Thyroid gland (tissue), 4 donors: ENCODE measurements around the gene IL31. TPM values are rescaled to one million over a fixed set of nuclear protein-coding genes. Genes with fewer than 3 reads are reported as not detected.

Source experiments
- DNase-seq, 2 donors: peaks; one replicate each; pipeline ENCODE4 v3.0.0-alpha.2; 2019
- H3K27ac ChIP-seq, 3 donors: fragments of 200-600 bp; sonication (generic); 1 replicate in 2 of 3; 2 replicates in 1 of 3; pipeline ENCODE4 v1.5.1; 2016 to 2019; ENCODE audit warnings: mild to moderate bottlenecking in 1 of 3, moderate library complexity in 1 of 3
- H3K27me3 ChIP-seq: fragments of 200-600 bp; sonication (generic); one replicate; pipeline ENCODE4 v1.5.1; 2019
- H3K36me3 ChIP-seq, 2 donors: fragments of 200-600 bp; sonication (generic); one replicate each; pipeline ENCODE4 v1.5.1; 2016 to 2019
- H3K4me1 ChIP-seq, 2 donors: fragments of 200-600 bp; sonication (generic); one replicate each; pipeline ENCODE4 v1.5.1; 2017 to 2019
- H3K4me3 ChIP-seq, 3 donors: fragments of 200-600 bp; sonication (generic); replicated peaks in 1 of 3; 1 replicate in 2 of 3; 2 replicates in 1 of 3; pipeline ENCODE4 v1.5.1; 2016; ENCODE audit warnings: mild to moderate bottlenecking in 1 of 3
- H3K9me3 ChIP-seq: fragments of 200-600 bp; sonication (generic); one replicate; pipeline ENCODE4 v1.5.1; 2017
- POLR2A ChIP-seq, 2 donors: fragments of 450-650 bp; IDR thresholded peaks; one replicate each; pipeline ENCODE4 v1.6.1; 2017; ENCODE audit warnings: antibody characterized with exemption in 2 of 2, mild to moderate bottlenecking in 2 of 2, moderate library complexity in 1 of 2
- WGBS, 2 donors: methylation state at CpG; one replicate each; pipeline ENCODE4 v1.1.5; 2017; 5-methylcytosine and 5-hydroxymethylcytosine counted together
- intact Hi-C: fragments of 100-400 bp; cut with DNase I; formaldehyde crosslinking; loops from one replicate; pipeline ENCODE4 v1.15.1; 2023
- total RNA-seq, 4 donors: library from RNA; depleted of rRNA; stranded (reverse); fragments of >200 nt; gene quantifications; one replicate each; pipeline ENCODE4 v1.2.3, GENCODE V29; 2016
- TF ChIP-seq, protein P1 (sequence below), 6 experiments: fragments of 200-600 bp in 3 of 6; fragments of 450-650 bp in 3 of 6; sonication (generic) in 3 of 6; IDR thresholded peaks; one replicate each; pipeline ENCODE4 v1.5.1; 2016 to 2019; ENCODE audit warnings: antibody characterized with exemption in 6 of 6, mild to moderate bottlenecking in 2 of 6, inconsistent platforms in 1 of 6, moderate library complexity in 1 of 6

Gene IL31
- total RNA-seq, 4 donors from 2014 or later = not detected

GRCh38 chr12:122172262-122172939, 1.6 kb downstream of the IL31 start:
- Histone ChIP-seq H3K36me3 (no peaks in the 10 kb centered on the region), H3K4me1 (no peaks in the 10 kb centered on the region), H3K27ac (no peak overlapping the region), H3K9me3 (no peaks in the 10 kb centered on the region), H3K27me3 (no peaks in the 10 kb centered on the region), H3K4me3 (no peak overlapping the region)
- no peak for DNase-seq
- WGBS, 2 donors = 70 to 73% methylated on average over 17 of the region's 17 CpGs
- intact Hi-C loops = no loop called here
- TF ChIP-seq, protein P1, sequence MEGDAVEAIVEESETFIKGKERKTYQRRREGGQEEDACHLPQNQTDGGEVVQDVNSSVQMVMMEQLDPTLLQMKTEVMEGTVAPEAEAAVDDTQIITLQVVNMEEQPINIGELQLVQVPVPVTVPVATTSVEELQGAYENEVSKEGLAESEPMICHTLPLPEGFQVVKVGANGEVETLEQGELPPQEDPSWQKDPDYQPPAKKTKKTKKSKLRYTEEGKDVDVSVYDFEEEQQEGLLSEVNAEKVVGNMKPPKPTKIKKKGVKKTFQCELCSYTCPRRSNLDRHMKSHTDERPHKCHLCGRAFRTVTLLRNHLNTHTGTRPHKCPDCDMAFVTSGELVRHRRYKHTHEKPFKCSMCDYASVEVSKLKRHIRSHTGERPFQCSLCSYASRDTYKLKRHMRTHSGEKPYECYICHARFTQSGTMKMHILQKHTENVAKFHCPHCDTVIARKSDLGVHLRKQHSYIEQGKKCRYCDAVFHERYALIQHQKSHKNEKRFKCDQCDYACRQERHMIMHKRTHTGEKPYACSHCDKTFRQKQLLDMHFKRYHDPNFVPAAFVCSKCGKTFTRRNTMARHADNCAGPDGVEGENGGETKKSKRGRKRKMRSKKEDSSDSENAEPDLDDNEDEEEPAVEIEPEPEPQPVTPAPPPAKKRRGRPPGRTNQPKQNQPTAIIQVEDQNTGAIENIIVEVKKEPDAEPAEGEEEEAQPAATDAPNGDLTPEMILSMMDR (IDR thresholded peaks at IDR 0.05) = no peak
- no peak for TF ChIP-seq POLR2A (IDR thresholded peaks at IDR 0.05)

DNA sequence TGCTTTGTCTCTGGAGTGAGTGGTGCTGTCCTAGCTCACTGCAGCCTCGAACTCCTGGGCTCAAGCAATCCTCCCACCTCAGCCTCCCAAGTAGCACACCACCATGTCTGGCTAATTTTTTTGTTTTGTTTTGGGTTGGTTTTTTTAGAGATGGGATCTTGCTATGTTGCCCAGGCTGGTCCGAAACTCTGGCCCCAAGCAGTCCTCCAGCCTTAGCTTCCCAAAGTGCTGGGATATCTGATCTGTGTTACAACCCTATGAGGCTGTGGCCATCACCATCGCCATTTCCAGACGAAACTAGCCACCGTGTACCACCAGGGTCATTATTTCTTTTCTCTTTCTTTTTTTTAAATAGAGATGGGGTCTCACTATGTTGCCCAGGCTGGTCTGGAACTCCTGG, 2.6 kb downstream of the IL31 start:
- Histone ChIP-seq H3K4me1 (no peaks in the 10 kb centered on the region), H3K36me3 (no peaks in the 10 kb centered on the region), H3K9me3 (no peaks in the 10 kb centered on the region), H3K4me3 (no peak overlapping the region), H3K27ac (no peak overlapping the region), H3K27me3 (no peaks in the 10 kb centered on the region)
- 93 to 95% methylated on average over 5 of the region's 5 CpGs for WGBS, 2 donors
- intact Hi-C loops = no loop called here
- DNase-seq = no peak
- TF ChIP-seq, protein P1 (IDR thresholded peaks at IDR 0.05) = no peak
- no peak for TF ChIP-seq POLR2A (IDR thresholded peaks at IDR 0.05)

- 94 to 96% methylated on average over 3 of the region's 3 CpGs for WGBS, 2 donors
- H3K4me3 ChIP-seq = no peak overlapping the region
- TF ChIP-seq POLR2A (IDR thresholded peaks at IDR 0.05) = no peak
- TF ChIP-seq, protein P1 (IDR thresholded peaks at IDR 0.05) = no peak
- H3K36me3 ChIP-seq = no peaks in the 10 kb centered on the region
- no peaks in the 10 kb centered on the region for H3K27me3 ChIP-seq
- no peaks in the 10 kb centered on the region for H3K9me3 ChIP-seq
- H3K27ac ChIP-seq = no peak overlapping the region
- no peaks in the 10 kb centered on the region for H3K4me1 ChIP-seq
- no peak for DNase-seq
- intact Hi-C loops = no loop called here
These were observed 5.5 kb downstream of the IL31 start for GRCh38 chr12:122168492-122168891.

DNA sequence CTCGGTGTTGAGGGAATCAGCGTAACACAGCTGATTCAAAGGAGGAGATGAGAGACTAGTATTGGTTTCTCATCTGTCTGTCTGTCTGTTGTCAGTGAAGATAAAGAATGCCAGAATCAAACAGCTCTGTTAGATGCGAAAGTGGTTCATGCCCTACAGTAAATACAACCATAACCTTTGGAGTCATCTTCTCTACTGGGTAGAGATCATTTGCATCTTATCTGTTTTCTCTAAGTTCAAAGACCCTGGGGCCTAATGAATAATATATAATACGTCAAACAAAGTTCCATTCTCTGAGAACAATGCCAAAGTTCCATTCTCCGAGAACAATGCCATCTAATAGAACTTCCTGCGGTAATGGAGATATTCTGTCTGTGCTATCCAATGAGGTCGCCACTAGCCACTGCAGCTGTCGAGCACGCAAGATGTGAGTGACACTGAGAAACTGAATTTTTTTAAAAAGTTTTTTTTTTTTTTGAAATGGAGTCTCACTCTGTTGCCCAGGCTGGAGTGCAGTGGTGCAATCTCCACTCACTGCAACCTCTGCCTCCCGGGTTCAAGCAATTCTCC, 6.6 kb downstream of the IL31 start:
- 87 to 88% methylated on average over 10 of the region's 10 CpGs for WGBS, 2 donors
- H3K27ac ChIP-seq = no peak overlapping the region
- H3K36me3 ChIP-seq = no peaks in the 10 kb centered on the region
- no peaks in the 10 kb centered on the region for H3K27me3 ChIP-seq
- H3K4me3 ChIP-seq = no peak overlapping the region
- H3K4me1 ChIP-seq = no peaks in the 10 kb centered on the region
- TF ChIP-seq POLR2A (IDR thresholded peaks at IDR 0.05) = no peak
- TF ChIP-seq, protein P1 (IDR thresholded peaks at IDR 0.05) = no peak
- no peaks in the 10 kb centered on the region for H3K9me3 ChIP-seq
- intact Hi-C loops = no loop called here
- no peak for DNase-seq
